Tibial artery (tissue), 4 donors: ENCODE measurements around the gene KIF26A.

Experiments
- DNase-seq, 2 donors: peaks; one replicate each; pipeline ENCODE4 v3.0.0-alpha.2; 2019
- H3K27ac ChIP-seq, 2 donors: fragments of 200-600 bp; sonication (generic) in 1 of 2; 1 replicate in 1 of 2; 2 replicates in 1 of 2; pipeline ENCODE4 v1.5.1; 2018 to 2019; ENCODE audit warnings: mild to moderate bottlenecking in 1 of 2
- H3K27me3 ChIP-seq, 2 donors: fragments of 200-600 bp; sonication (generic) in 1 of 2; one replicate each; pipeline versions ENCODE4 v1.5.1 to v1.6.0; 2016 to 2019
- H3K36me3 ChIP-seq, 3 donors: fragments of 200-600 bp; sonication (generic) in 2 of 3; one replicate each; pipeline ENCODE4 v1.5.1; 2016 to 2019; ENCODE audit warnings: mild to moderate bottlenecking in 2 of 3
- H3K4me1 ChIP-seq, 4 donors: fragments of 200-600 bp; sonication (generic) in 2 of 4; 1 replicate in 3 of 4; 2 replicates in 1 of 4; pipeline ENCODE4 v1.5.1; 2016 to 2019
- H3K4me3 ChIP-seq, 2 donors: fragments of 200-600 bp; sonication (generic) in 1 of 2; 1 replicate in 1 of 2; 2 replicates in 1 of 2; pipeline ENCODE4 v1.5.1; 2018 to 2019; ENCODE audit warnings: mild to moderate bottlenecking in 2 of 2
- H3K9me3 ChIP-seq, 3 donors: fragments of 200-600 bp; sonication (generic) in 1 of 3; one replicate each; pipeline ENCODE4 v1.5.1; 2016 to 2019
- CTCF ChIP-seq, 2 experiments: fragments of 200-600 bp in 1 of 2; fragments of 450-650 bp in 1 of 2; IDR thresholded peaks; one replicate each; pipeline ENCODE4 v1.5.1; 2017 to 2019; ENCODE audit warnings: antibody characterized with exemption in 2 of 2, mild to moderate bottlenecking in 1 of 2, moderate library complexity in 1 of 2
- intact Hi-C: fragments of 100-400 bp; cut with DNase I; formaldehyde crosslinking; loops from one replicate; pipeline ENCODE4 v1.15.0; 2023; ENCODE audit warnings: low total_unique reads

KIF26A gene

GRCh38 chr14:104171029-104171697 is 32.8 kb downstream of the KIF26A start:
- Histone ChIP-seq H3K36me3 (no peaks in the 10 kb centered on the region), H3K27me3 (peaks cover 0 to 71% of the 10 kb centered on the region in 2 donors), H3K27ac (no peak overlapping the region), H3K4me1 (no peaks in the 10 kb centered on the region), H3K4me3 (no peak overlapping the region), H3K9me3 (no peaks in the 10 kb centered on the region)
- DNase-seq = no peak
- intact Hi-C loops = no loop called here
- no peak for TF ChIP-seq CTCF (IDR thresholded peaks at IDR 0.05)

GRCh38 chr14:104171895-104172294 is 33.5 kb downstream of the KIF26A start:
- no peaks in the 10 kb centered on the region for H3K4me1 ChIP-seq
- no peak for DNase-seq
- H3K27ac ChIP-seq = no peak overlapping the region
- intact Hi-C loops = no loop called here
- TF ChIP-seq CTCF (IDR thresholded peaks at IDR 0.05) = no peak
- H3K9me3 ChIP-seq = no peaks in the 10 kb centered on the region
- H3K36me3 ChIP-seq = no peaks in the 10 kb centered on the region
- H3K4me3 ChIP-seq = no peak overlapping the region
- peaks cover 0 to 79% of the 10 kb centered on the region in 2 donors for H3K27me3 ChIP-seq

GRCh38 chr14:104172349-104172748 is 34.0 kb downstream of the KIF26A start:
- no peak for DNase-seq

GRCh38 chr14:104172880-104173279 is 34.5 kb downstream of the KIF26A start:
- H3K27ac ChIP-seq = no peak overlapping the region
- no peak for DNase-seq
- no peak overlapping the region for H3K4me3 ChIP-seq
- H3K36me3 ChIP-seq = no peaks in the 10 kb centered on the region
- TF ChIP-seq CTCF (IDR thresholded peaks at IDR 0.05) = no peak
- H3K9me3 ChIP-seq = no peaks in the 10 kb centered on the region
- intact Hi-C loops = no loop called here
- peaks cover 0 to 73% of the 10 kb centered on the region in 2 donors for H3K27me3 ChIP-seq
- no peaks in the 10 kb centered on the region for H3K4me1 ChIP-seq

More at GRCh38 chr14:104172349-104172748, 34.0 kb downstream of the KIF26A start:
- H3K9me3 ChIP-seq = no peaks in the 10 kb centered on the region
- H3K4me3 ChIP-seq = no peak overlapping the region
- H3K36me3 ChIP-seq = no peaks in the 10 kb centered on the region
- TF ChIP-seq CTCF (IDR thresholded peaks at IDR 0.05) = no peak
- H3K4me1 ChIP-seq = no peaks in the 10 kb centered on the region
- intact Hi-C loops = no loop called here
- peaks cover 0 to 78% of the 10 kb centered on the region in 2 donors for H3K27me3 ChIP-seq
- no peak overlapping the region for H3K27ac ChIP-seq

GRCh38 chr14:104174051-104174450 is 35.7 kb downstream of the KIF26A start:
- TF ChIP-seq CTCF (IDR thresholded peaks at IDR 0.05) = no peak
- intact Hi-C loops = no loop called here
- H3K4me1 ChIP-seq = no peaks in the 10 kb centered on the region
- no peaks in the 10 kb centered on the region for H3K9me3 ChIP-seq
- DNase-seq = no peak
- H3K27me3 ChIP-seq = peaks cover 0 to 70% of the 10 kb centered on the region in 2 donors
- no peak overlapping the region for H3K27ac ChIP-seq
- no peak overlapping the region for H3K4me3 ChIP-seq
- no peaks in the 10 kb centered on the region for H3K36me3 ChIP-seq
